ENCODE results near the gene SAMD13.

GRCh38 chr1:84268346-84268745, 33.2 kb upstream of the SAMD13 start:
- TF ChIP-seq CTCF (IDR thresholded peaks at IDR 0.05; ENCODE audit: insufficient read depth, low read length, poor library complexity, severe bottlenecking) = no peak
- TF ChIP-seq EZH2phosphoT487 (conservative IDR thresholded peaks at IDR 0.05; ENCODE audit: low read length) = no peak

All from SU-DHL-6 (cell line).